Adipose tissue (tissue), 3 donors: Measurements from ENCODE around the gene PADI3. TPM values are rescaled to one million over a fixed set of nuclear protein-coding genes. Genes with fewer than 3 reads are reported as not detected.
"Not testable (repeated sequence)": the region's sequence is repeated elsewhere in the genome, so short reads cannot be mapped to it uniquely, and the experiment has no call there.

ENCODE experiments used
- H3K27ac ChIP-seq: one replicate; pipeline ENCODE4 v1.5.1; 2013; ENCODE audit warnings: low read depth, low read length
- WGBS, 3 donors: extraction: QIAGEN DNeasy Blood & Tissue Kit; methylation state at CpG; one replicate each; pipeline ENCODE4 v1.1.7; 2013; 5-methylcytosine and 5-hydroxymethylcytosine counted together
- polyA plus RNA-seq, 3 donors: library from polyadenylated mRNA; stranded (reverse); fragments of 200-250 nt; gene quantifications; one replicate each; pipeline ENCODE4 v1.2.3, GENCODE V29; 2013
- donor health status: healthy with polysubstance abuse.
- donor health status: Bipolar disorder and iron deficiency.
- donor health status: healthy.

Gene PADI3
- polyA plus RNA-seq, 3 donors = not detected

DNA sequence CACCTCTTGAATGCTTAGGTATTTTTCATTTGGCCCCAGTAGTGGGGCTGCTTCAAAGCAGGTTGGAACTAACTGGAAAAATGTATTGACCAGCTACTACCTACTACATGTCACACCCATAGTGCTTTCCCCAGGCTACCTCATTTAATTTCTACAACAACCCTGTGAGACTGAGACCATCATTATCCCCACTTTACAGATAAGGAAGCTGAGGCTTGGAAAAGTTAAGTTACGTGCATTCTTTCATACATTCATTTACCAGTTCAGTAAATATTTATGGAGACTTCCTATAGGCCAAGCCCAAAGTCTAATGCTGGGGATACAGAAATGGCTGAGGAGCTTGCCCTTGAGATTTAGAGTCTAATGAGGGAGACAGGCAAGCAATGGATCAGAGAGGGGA lies 14.5 kb upstream of the PADI3 start:
- no peak overlapping the region for H3K27ac ChIP-seq
- 90 to 98% (median 92%) methylated on average over 1 of the region's 1 CpG for WGBS, 3 donors

DNA sequence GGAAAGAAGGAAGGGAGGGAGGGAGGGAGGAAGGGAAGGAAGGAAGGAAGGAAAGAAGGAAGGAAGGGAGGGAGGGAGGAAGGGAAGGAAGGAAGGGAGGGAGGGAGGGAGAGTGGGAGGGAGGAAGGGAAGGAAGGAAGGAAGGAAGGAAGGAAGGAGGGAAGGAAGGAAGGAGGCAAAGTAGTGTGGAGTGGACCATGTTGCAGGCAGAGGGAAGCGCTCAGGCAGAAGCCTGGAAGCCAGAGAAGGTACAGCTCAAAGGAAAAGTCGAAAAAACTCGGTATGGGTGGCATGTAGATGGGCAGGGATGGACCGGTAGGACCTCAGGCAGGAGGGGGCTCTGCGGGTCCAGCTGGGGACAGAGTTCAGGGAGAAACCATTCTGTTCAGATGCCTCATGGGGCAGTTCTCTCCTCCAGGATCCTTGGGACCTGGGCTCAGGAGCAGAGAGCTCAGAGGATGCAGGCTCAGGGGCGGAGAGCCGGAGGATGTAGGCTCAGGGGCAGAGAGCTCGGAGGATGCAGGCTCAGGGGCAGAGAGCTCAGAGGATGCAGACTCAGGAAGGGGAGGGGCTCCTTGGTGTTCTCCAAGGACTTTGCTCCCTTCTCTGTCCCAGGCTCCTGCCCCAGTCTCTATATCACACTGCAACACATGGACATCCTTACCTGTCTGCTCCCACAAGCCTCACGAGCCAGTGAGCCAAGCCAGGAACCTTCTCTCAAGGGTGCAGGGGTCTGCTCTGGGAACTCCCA lies 13.6 kb upstream of the PADI3 start:
- H3K27ac ChIP-seq = no peak overlapping the region
- 69 to 87% (median 81%) methylated on average over 9 of the region's 9 CpGs for WGBS, 3 donors

DNA sequence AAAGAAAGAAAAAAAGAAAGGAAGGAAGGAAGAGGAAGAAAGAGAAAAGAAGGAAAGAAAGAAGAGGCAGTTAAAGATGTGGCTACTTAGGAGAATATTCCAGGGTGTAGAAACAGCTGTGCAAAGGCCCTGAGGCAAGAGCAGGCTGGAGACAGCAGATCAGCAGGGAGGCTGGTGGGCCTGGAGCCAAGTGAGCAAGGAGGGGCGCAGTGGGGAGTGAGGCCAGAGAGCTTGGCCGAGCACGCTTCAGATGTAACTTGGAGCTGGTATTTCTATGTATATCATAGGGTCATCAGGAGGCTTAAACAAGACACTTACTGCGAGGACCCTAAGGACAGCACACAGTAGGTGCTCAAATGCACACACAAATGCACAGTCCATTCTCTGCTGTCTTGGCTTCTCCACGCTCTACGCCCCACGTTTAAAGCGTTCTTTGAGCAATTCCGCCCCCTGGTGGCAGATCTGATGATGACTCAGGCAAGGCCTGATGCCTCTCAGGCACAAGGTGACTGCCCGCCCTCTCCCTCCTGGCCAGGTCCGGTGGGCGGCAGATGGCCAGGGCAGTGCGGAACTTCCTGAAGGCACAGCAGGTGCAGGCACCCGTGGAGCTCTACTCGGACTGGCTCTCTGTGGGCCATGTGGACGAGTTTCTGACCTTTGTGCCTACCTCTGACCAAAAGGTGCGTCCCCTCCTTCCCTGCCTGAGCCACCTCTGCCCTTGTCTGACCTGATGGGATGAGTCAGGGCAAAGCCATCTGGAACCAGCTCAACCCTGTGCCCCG lies 11.9 kb upstream of the PADI3 start:
- no peak overlapping the region for H3K27ac ChIP-seq
- WGBS, 3 donors = 17 to 19% (median 17%) methylated on average over 18 of the region's 18 CpGs

DNA sequence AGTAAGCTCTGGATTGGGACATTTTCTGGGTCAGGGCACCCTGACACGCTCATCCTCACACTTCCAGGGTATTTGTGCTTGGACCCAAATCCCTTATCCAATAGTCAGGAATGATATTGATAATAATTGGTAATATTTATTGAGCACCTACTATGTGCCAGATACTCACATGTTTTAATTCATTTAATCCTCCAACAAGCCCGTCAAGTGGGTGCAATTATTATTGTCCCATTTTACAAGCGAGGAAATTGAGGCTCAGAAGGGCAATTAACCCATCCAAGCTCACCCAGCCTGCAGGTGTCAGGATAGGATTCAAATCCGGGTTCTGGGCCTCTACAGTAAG lies 11.4 kb upstream of the PADI3 start:
- no peak overlapping the region for H3K27ac ChIP-seq
- WGBS, 3 donors = 80 to 81% (median 80%) methylated on average over 4 of the region's 4 CpGs

DNA sequence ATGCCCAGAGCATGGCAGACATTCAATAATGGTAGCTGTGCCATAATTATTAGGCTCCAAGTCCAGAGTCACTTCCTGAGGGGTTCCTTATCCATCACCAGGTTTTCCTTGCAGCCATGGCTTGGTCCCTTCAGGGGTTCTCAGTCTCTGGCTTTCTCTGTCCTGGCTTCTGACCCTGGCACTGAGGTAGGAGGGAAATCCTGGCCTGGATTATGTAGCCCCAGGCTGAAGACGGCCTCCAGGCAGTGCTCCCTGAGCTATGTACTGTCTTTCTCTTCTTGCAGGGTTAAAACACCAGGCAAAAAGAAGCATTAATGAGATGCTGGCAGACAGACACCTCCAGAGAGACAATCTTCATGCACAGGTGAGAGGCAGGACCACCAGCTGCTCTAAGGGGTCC lies 9.5 kb upstream of the PADI3 start:
- H3K27ac ChIP-seq = no peak overlapping the region
- 26 to 33% (median 30%) methylated on average over 1 of the region's 1 CpG for WGBS, 3 donors

DNA sequence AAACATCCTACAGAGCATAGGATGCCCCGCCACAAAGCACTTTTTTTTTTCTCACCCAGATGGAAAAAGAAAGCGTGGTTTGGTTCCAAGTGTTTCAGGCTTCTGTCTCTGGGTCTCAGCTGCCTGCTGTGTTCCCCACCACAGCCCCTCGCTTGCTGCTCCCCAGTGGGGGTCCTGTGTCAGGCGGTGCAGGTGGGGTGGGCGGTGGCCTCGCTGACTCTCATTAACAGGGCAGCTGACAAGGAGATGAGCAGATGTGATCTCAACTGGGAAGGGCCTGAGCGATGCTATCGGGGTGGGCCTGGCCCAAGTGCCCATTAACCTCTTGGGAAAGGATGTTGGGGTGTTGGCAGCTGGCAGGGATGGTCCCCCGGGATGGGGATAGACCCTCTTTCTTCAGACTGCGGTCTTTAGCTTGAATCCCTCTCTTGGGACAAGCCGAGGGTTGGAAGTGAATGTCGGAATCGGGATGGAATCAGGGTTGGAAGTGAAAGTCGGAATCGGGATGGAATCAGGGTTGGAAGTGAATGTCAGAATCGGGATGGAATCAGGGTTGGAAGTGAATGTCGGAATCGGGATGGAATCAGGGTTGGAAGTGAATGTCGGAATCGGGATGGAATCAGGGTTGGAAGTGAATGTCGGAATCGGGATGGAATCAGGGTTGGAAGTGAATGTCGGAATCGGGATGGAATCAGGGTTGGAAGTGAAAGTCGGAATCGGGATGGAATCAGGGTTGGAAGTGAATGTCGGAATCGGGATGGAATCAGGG lies 7.7 kb upstream of the PADI3 start:
- WGBS, 3 donors = 41 to 67% (median 41%) methylated on average over 24 to 28 of the region's 28 CpGs
- H3K27ac ChIP-seq = not testable (repeated sequence)

DNA sequence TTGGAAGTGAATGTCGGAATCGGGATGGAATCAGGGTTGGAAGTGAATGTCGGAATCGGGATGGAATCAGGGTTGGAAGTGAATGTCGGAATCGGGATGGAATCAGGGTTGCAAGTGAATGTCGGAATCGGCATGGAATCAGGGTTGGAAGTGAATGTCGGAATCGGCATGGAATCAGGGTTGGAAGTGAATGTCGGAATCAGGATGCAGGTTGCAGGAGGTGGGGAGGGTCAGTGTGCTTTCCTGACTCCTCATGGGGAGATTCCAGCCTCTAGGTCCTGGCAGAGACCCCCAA lies 7.2 kb upstream of the PADI3 start:
- H3K27ac ChIP-seq = not testable (repeated sequence)
- WGBS, 3 donors = 69 to 93% (median 72%) methylated on average over 9 to 11 of the region's 11 CpGs

DNA sequence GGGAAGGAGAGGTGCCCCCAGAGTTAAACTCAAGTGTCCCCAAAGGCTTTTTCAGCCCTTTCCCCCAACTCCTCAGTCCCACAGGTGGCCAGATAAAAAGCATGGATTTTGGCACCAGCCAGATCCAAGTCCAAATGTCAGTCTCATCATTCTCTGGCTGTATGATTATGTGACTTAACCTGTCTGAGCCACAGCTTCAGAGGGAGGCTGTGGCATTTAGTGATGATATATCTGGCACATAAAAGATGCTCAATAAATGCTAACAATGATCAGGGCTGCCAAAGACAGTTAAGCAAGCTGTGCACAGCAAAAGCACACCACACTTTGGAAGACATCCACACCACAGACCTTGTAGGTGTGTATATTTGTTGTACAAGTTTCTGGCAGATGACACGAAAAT lies 5.6 kb upstream of the PADI3 start:
- no peak overlapping the region for H3K27ac ChIP-seq
- 76 to 86% (median 82%) methylated on average over 1 of the region's 1 CpG for WGBS, 3 donors

DNA sequence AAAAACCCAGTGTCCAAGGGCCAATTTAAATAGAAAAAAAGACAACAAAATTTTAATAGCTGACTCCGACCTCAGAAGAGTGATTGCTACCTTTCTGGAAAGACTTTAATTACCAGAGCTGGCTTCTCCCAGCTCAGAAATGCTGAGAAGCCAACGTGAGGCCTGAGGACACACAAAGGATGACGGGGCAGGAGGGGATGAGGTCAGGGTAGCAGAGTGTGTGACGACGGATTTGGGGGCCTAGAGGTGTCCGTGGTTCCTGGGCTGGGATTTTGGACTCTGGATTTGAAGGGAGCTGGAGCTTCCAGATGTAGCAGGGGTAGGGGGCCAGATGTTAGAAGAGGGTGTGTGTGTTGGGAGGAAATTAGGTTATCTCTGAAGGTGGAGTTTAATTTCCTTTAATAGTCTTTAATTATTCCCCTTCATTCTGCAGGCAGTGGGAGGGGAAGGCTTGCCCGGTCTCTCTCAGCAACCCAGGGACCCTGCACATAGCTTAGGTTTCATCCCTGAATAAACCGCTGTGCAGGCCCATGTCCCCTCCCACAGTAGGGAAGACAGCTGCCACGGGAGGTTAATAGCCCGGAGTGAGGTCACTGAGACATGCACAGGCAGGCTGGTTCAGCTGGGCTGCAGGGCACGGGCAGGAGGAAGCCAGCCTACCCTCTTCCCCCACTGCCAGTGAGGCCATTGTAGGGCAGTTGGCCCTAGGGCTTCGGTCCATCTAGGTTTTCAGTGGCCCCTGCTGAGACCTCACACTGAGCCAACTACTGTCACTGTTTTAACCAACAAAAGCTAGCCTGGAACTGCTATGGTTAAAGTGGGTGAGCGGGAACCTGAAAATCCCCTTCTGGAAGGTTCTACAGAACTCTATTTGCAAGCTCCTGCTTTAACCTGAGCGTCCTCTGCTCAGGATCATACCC lies 3.8 kb upstream of the PADI3 start:
- H3K27ac ChIP-seq = no peak overlapping the region
- WGBS, 3 donors = 67 to 78% (median 67%) methylated on average over 13 to 14 of the region's 14 CpGs

DNA sequence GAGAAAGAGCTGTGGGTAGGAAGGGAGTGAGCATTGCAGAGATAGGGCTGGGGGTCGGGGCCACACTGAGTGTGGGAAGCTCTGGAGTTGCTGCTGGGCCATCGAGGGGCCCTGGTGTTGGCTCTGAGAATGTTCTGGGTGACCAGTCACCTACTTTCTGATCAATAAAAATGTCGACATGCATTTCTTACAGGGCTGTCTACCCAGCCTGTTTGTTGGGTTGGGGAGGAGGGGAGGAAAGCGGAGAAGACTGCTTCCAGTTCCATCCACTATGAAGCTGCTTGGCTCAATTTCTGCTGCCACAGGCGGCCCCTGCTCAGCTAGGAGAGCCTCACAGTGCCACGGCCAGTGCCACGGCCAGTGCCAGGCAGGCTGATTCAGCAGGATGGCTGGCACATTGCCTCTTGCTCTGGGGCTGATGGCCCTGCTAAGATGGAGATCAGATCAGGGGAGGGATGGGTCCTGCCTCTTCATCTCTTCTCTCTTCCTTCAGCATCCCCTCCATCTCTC lies 3.0 kb upstream of the PADI3 start:
- WGBS, 3 donors = 60 to 73% (median 63%) methylated on average over 7 of the region's 7 CpGs
- no peak overlapping the region for H3K27ac ChIP-seq

DNA sequence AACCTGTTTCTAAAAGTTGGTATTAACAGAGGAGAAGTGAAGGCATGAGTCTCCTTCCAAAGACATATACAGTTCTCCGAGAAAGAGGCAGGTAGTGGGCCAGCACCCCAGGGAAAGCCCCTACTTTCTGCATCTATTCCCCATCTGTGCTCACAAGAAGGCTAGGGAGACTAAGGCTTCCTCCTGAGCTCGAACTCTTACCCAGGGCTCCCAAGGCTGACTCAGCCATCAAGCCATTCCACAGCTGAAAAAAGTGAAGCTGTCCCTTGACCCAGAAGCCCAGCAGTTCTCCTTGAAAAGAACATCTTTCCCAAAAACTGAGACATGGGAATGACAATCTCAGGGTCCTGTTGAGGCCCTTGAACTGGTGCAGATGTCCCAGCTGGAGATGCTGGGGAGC lies 1.9 kb upstream of the PADI3 start:
- H3K27ac ChIP-seq = no peak overlapping the region
- WGBS, 3 donors = 79 to 92% (median 86%) methylated on average over 2 of the region's 2 CpGs

DNA sequence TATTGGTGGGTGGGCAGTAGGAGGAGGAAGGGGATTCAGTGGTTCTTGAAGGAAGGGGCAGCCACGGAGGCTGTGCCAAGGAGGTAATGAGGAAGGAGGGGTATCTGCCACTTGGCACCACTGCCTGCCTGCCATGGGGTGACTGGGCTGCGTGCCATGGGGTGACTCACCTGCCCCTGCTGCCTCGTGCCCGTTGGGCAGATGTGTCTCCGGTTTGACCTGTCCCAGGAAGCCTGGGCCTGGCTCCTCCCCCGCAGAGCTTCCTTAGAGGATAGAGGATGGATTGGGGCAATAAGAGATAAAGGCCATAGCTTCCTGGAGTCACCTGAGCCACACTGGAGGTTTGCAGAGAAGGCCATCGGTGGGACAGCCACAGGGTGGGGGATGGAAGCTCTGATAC lies 1.7 kb downstream of the PADI3 start:
- 28 to 45% (median 36%) methylated on average over 7 of the region's 7 CpGs for WGBS, 3 donors
- H3K27ac ChIP-seq = no peak overlapping the region

DNA sequence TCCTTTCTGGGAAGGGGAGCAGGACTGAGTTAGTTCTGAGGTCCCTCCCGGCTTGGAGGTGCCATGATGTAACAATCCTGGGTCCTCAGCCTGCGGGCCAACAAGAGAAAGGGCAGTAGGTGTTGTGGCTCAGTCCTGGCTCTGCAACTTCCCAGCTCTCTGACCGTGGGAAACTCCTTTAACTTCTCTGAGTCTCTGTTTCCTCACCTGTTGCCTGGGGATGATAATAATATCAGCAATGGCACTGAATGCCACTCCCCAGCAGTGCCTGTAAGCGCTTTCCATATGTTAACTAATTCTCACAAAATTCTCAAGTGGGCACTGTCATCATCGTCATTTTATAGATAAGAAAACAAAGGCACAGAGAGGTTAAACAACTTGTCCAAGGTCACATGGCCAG lies 2.3 kb downstream of the PADI3 start:
- WGBS, 3 donors = 65 to 74% (median 70%) methylated on average over 5 of the region's 5 CpGs
- H3K27ac ChIP-seq = no peak overlapping the region

DNA sequence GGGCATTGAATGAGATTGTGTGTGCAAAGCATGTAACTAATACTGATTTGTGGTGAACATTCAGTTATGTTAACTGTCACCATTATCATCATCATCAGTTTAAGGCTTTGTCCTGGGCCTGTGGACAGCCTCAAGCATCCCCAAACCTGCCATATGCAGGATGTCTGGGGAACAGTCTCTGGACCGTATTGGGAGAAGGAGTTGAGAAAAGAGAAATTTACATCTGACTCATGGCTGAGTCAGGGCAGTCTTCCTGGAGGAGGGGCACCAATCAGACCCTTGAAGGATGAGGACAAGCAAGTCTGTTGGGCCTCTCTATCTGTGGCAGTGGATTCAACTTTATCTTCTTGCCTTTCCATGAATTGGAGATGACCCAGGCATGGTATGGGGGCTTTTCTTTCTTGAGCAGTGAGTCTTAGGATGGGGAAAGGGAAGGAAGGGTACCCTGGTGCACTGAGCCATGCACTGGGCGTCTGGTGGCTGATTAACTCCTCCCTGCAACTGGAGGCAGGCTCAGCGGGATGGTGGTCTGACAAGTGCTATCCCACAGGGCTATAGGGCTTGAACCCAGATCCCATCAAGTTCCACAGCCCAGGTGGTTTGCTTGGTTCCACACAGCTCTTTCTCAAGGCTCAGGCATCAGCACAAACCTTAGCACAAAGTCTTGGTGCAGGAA lies 2.9 kb downstream of the PADI3 start:
- 51 to 74% (median 64%) methylated on average over 3 of the region's 3 CpGs for WGBS, 3 donors
- H3K27ac ChIP-seq = no peak overlapping the region

DNA sequence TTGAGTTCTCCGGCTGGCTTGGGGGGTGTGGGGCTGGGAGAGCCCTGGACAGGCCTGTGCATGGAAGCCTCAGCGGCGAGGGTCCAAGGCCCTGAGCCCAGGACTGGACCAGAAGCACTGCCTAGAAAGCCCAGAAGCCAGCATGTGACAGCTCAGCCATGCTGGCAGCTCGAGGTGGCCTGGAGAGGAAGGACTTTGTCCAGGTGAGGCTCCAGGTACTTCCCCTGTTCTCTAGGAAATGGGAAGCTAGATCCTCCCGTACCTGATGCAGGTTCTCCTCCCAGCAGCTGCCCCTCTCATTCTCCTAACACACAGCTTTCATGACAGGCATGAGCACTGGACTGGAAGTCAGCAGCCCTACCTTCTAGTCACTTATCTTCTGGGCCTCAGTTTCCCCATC lies 6.4 kb downstream of the PADI3 start:
- 53 to 79% (median 70%) methylated on average over 4 to 5 of the region's 5 CpGs for WGBS, 3 donors
- H3K27ac ChIP-seq = no peak overlapping the region

DNA sequence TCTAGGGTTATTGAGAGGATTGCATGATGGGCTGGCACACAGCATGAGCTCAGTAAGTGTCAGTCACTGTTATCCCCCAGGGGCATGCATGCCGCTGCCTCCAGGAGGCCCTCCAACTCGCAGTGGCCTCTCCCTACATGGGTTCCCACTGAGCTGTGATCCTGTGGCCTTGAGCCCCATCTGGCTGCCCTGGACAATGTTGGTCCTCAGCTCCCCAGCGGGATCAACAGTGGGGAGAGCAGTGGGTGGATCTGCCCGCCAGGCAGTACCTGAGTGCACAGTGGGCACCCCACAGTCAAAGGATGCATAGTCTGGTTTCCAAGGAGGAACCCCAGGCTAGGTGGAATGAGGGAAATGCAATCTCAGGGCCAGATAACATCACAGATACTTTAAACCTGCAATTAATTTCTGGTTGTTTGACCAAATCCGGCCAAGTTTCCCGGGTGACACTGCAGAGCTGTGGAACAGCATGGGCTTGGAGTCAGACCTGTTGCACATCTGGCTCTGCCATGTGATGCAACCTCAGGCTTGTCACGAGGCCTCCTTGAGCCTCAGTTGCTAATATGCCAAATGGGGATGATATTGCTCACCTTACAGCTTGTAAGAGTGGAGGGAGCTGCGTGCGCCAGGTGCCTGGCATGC lies 9.3 kb downstream of the PADI3 start:
- 66 to 74% (median 69%) methylated on average over 9 of the region's 9 CpGs for WGBS, 3 donors

DNA sequence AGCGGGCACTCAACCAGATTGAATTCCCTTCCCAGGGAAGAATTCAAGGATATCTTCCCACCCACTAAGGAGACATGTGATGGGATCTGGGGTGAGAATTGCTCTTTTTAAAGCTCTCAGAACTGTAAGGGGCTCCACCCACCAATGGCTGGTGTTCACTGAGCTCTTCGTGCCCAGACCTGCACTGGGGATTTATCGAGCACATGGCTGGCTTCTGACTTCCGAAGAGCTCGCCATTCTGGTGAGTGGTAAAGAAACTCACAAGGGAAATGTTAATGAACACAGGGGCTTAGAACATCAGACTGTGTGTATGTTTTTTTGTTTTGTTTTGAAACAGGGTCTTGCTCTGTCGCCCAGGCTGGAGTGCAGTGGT lies 9.8 kb downstream of the PADI3 start:
- 77 to 83% (median 81%) methylated on average over 6 of the region's 6 CpGs for WGBS, 3 donors

More for the DNA sequence above, 9.3 kb downstream of the PADI3 start:
- no peak overlapping the region for H3K27ac ChIP-seq

More for the DNA sequence above, 9.8 kb downstream of the PADI3 start:
- no peak overlapping the region for H3K27ac ChIP-seq
